ENCODE results near the gene APOBEC3G.
"Not testable (repeated sequence)": the region's sequence is repeated elsewhere in the genome, so short reads cannot be mapped to it uniquely, and the experiment has no call there.

The APOBEC3G gene

GRCh38 chr22:39068033-39068785 lies 8.9 kb upstream of the APOBEC3G start:
- DNase-seq (ENCODE audit: low read depth), result no peak

GRCh38 chr22:39070186-39070585 lies 6.9 kb upstream of the APOBEC3G start:
- no peak for DNase-seq (ENCODE audit: low read depth)

DNA sequence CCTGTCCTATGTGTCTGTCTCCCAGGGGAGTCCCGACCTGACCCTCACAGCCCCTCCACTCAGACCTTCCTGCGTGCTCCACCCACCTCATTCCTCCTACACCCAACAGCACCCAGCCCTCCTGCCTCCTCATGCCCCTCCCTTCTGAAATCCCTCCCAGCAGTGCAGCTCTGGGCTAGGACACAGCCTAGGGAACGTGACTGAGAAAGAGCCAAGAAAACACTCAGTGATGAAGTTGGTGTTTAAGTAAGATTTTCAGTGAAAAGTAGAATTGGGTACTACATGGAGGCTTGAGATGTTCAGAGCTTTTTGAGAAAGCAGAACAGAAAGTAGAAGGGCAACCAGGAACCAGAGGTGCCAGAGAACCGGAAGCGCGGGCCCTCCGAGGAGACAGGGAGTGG lies 4.5 kb upstream of the APOBEC3G start:
- not testable (repeated sequence) for DNase-seq (ENCODE audit: low read depth)

DNA sequence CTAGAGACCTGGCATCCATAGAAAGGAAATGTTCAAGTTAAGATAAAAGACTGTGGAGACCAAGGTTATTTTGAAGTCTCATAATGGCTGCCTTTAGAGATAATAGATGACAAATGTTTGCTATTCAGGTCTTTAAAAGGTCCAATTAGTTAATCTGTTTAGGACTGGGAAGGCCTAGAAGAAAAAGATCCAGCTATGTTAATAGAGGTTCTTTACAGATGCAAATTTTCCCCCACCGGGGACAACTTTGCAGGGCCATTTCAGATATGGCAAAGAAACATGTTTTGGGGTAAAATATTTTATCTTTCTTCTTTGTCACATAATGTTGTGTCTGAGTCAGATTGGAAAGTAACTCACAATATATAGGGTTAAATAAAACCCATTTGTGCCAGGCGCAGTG lies 3.1 kb upstream of the APOBEC3G start:
- no peak for DNase-seq (ENCODE audit: low read depth)

DNA sequence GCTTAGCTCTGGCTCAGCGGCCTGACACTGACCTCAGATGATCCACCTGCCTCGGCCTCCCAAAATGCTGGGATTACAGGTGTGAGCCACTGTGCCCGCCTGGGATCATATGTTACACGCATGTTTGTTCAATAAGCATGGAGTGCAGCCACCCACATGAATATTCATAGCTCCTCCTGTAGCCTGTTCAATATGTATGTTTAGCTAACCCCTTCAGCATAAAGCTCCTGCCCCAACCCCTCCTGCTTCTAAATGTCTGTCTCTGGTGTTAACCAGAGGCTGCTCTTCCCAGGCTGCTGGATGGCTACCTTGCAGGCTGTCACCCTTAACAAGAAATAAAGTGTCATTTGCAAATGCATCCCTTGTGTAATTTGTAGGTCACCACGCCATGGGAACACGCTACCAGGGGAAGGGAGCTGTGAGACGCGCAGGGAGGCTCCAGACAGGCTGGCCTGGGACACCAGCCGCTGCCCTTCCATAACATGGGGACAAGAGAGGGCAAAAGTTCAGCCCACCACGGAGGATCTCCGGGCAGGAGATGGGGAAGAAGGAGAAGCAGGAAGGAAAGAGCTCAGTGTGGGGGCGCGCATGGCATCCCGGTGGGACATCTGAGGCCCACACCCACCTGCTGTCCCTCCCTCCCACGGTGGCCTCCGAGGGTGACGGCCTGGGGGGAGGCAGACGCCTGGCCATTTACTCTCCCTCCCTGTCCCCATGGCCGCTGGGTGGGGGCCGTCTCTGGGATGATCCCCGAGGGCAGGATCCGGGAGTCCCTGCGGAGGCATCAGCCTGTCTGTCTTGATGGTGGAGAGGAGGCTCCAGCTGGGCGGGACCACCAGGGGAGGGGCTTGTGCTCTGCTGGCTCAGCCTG lies 685 bp upstream of the APOBEC3G start:
- DNase-seq (ENCODE audit: low read depth), result not testable (repeated sequence)

DNA sequence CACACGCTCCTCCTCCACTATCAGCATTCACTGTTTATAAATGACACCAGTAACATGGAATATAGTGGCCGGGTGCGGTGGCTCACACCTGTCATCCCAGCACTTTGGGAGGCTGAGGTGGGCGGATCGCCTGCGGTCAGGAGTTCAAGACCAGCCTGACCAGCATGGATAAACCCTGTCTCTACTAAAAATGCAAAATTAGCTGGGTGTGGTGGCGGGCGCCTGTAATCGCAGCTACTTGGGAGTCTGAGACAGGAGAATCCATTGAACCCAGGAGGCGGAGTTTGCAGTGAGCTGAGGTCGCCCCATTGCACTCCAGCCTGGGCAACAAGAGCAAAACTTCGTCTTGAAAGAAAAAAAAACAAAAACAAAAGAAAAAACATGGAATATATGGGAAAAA lies 837 bp downstream of the APOBEC3G start:
- not testable (repeated sequence) for DNase-seq (ENCODE audit: low read depth)

GRCh38 chr22:39078329-39078728 lies 1.3 kb downstream of the APOBEC3G start:
- DNase-seq (ENCODE audit: low read depth), result no peak

DNA sequence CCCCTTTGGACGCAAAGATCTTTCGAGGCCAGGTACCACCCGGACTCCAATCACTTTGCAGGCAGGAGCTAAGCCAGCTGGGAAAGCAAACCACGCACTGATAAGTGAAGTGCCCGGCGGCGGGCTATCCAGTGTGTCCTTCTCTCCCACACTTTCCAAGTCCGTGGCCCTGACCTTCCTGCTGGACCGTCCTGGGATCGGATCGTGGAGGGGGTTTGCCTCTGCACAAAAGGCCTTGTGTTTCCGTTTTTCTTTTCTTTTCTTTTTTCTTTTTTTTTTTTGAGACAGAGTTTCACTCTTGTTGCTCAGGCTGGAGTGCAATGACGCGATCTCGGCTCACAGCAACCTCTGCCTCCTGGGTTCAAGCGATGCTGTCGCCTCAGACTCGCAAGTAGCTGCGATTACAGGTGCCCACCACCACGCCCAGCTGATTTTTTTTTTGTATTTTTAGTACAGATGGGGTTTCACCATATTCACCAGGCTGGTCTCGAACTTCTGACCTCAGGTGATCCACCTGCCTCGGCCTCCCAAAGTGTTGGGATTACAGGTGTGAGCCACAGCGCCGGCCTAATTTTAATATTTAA lies 2.1 kb downstream of the APOBEC3G start:
- not testable (repeated sequence) for DNase-seq (ENCODE audit: low read depth)

DNA sequence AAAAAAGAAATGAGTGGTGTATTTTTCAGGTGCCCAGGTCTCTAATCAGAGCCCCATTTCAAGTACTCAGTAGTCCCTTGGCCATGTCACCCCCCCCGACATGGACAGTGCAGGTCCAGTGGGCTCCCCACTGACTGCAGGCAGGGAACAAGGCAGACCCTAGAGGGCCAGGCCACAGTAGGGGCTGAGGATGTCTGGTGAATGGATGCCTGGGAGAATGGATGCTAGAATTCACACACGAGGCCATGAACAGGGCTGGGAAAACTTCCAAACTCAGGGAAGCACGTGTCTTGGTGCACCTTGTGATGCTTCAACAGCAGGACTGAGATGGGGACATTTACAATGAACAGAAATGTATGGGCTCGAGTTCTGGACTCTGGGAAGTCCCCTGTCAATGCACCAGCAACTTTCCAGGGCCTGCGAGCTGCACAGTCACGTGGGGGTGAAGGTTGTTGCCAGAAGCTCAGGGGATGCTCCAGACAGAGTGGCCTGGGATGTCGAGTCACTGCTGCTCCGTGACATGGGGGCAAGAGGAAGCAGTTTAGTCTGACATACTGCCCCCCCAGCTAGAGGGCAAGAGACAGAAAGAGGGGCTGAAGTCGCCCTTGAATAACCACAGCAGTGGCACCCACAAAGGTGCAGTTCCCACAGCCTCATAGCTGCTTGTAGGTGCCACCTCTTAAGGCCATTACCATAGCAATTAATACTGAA lies 3.1 kb downstream of the APOBEC3G start:
- DNase-seq (ENCODE audit: low read depth), result no peak

DNA sequence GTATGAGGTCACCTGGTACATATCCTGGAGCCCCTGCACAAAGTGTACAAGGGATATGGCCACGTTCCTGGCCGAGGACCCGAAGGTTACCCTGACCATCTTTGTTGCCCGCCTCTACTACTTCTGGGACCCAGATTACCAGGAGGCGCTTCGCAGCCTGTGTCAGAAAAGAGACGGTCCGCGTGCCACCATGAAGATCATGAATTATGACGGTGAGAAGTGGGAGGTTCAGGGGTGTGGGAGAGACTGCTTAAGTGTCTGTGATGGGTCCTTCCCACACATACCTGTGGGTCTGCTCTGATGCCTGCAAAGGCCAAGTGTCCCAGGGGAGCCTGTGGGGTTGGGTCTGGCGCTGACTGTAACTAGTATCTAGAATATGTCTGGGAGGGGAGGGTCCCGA lies 3.9 kb downstream of the APOBEC3G start:
- no peak for DNase-seq (ENCODE audit: low read depth)

- DNase-seq (ENCODE audit: low read depth), result no peak
Observed at GRCh38 chr22:39081598-39081997, 4.5 kb downstream of the APOBEC3G start.

GRCh38 chr22:39083212-39084165 lies 6.4 kb downstream of the APOBEC3G start:
- no peak for DNase-seq (ENCODE audit: low read depth)

GRCh38 chr22:39084666-39085065 lies 7.6 kb downstream of the APOBEC3G start:
- DNase-seq (ENCODE audit: low read depth), result no peak

- no peak for DNase-seq (ENCODE audit: low read depth)
Observed at GRCh38 chr22:39087098-39087497, 10.0 kb downstream of the APOBEC3G start.

- DNase-seq (ENCODE audit: low read depth), result no peak
Observed at GRCh38 chr22:39087881-39088684, 11.0 kb downstream of the APOBEC3G start.

DNA sequence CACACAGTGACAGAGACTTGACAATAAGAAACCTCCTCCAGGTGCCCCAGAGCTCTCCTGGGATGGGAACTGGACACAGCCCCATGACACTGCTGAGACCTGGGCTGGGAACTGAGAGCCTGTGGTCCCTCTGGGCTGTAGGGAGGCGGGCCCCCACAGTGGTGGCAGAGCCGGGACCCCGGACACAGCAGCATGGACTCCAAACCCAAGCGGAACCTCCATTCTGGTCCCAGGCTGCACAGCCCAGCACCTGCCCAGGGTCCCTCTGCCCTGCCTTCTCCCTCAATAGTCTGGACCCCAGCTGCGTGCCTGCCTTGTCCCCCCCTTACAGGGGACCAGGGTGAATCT lies 11.6 kb downstream of the APOBEC3G start:
- no peak for DNase-seq (ENCODE audit: low read depth)

- no peak for DNase-seq (ENCODE audit: low read depth)
Observed at GRCh38 chr22:39089928-39090327, 12.9 kb downstream of the APOBEC3G start.

DNA sequence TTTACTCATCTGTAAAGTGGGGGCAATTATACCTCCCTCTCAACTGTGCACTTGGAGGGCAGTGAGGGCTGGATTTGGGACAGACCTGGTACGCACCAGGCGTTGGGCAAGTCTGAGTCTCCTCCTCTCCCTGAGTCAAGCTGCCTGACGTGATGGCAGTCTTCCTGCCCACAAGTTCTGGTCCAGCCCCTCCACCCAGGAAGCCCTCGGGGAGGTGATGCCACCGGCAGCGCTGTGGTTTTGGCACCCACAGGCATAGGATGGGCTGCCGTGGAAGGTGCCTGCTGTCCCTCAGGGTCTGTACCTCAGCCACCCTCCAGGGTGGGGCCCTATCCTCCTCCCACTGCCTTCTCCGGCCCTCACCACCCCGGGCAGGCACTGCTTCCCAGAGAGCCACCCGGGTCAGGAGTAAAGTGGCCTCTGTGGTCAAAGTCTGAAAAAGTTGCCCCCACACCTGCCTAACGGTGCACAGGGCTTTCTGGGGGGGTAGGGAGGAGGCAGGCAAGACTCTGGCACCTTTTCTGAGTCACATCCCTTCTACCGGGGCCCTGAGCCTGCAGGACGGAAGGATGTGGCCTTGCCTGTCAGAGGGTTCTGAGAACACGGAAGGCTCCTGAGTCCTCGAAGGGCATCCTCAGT lies 13.5 kb downstream of the APOBEC3G start:
- DNase-seq (ENCODE audit: low read depth), result peak; percentile 73

DNA sequence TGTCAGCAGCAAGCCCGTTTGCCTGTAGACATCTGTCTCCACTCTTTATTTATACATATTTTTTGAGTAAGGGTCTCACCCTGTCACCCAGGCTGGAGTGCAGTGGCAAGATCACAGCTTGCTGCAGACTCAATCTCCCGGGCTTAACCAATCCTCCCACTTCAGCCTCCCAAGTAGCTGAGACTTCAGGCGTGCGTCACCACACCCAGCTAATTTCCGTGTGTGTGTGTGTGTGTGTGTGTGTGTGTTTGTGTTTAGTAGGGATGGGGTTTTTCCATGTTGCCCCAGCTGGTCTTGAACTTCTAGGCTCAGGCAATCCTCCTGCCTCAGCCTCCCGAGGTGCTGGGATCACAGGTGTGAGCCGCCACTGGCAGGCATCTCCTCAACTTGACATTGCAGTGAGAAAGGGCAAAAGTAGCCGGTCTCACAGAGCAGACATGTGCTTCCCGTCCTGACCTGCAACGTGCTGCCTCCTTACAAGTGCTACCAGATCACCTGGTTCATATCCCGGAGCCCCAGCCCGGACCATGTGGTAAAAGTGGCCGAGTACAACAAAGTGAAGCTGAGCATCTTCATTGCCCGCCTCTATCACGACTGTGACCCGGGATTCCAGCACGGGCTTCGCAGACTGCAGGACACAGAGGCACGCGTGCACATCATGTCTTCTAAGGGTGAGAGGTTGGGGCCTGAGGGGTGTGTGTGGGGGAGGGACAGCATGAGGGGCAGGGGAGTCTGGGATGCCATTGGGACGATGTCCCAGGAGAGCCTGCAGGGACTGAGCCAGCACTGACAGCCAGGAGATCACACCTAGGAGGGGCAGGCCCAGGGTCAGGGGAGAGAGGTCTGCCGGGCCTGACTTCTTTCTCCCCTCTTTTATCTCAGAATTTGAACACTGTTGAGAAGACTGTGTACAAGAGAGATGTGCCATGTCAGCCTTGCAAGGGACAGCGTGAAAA lies 14.3 kb downstream of the APOBEC3G start:
- DNase-seq (ENCODE audit: low read depth), result no peak
